Liver (tissue), 9 donors: ENCODE results near the gene WASL. TPM values are rescaled to one million over a fixed set of nuclear protein-coding genes. Genes with fewer than 3 reads are reported as not detected.
A peak's percentile ranks its signal among the peaks of the same experiment; 100 is the strongest.

Experiments used
- DNase-seq: peaks from one replicate; pipeline ENCODE4 v3.0.0-alpha.2; 2017; ENCODE audit warnings: low spot score
- H3K27ac ChIP-seq, 2 donors: one replicate each; pipeline ENCODE4 v1.7.0; 2013; ENCODE audit warnings: inconsistent platforms in 2 of 2, low read length in 2 of 2, control low read depth in 1 of 2, low read depth in 1 of 2, mild to moderate bottlenecking in 1 of 2
- H3K27me3 ChIP-seq, 4 donors: one replicate each; pipeline versions ENCODE4 v1.6.1 to v1.7.0; 2013; ENCODE audit warnings: low read length in 3 of 4, inconsistent platforms in 1 of 4, mild to moderate bottlenecking in 1 of 4, moderate library complexity in 1 of 4; ENCODE audit not compliant: control insufficient read depth in 4 of 4, insufficient read depth in 4 of 4
- H3K36me3 ChIP-seq, 4 donors: one replicate each; pipeline versions ENCODE4 v1.6.1 to v1.7.0; 2013; ENCODE audit warnings: low read length in 3 of 4, mild to moderate bottlenecking in 3 of 4, low read depth in 1 of 4, moderate library complexity in 1 of 4; ENCODE audit not compliant: control insufficient read depth in 4 of 4, insufficient read depth in 3 of 4
- H3K4me1 ChIP-seq, 4 donors: one replicate each; pipeline versions ENCODE4 v1.6.1 to v1.7.0; 2013; ENCODE audit warnings: low read length in 3 of 4, mild to moderate bottlenecking in 3 of 4, moderate library complexity in 1 of 4; ENCODE audit not compliant: control insufficient read depth in 4 of 4, insufficient read depth in 4 of 4
- H3K4me3 ChIP-seq, 3 donors: one replicate each; pipeline versions ENCODE4 v1.6.1 to v1.7.0; 2013; ENCODE audit warnings: low read length in 3 of 3, control low read depth in 1 of 3, low read depth in 1 of 3, mild to moderate bottlenecking in 1 of 3
- H3K9ac ChIP-seq, 2 donors: one replicate each; pipeline ENCODE4 v1.7.0; 2013; ENCODE audit warnings: low read length in 2 of 2, mild to moderate bottlenecking in 2 of 2, moderate library complexity in 2 of 2, control low read depth in 1 of 2, low read depth in 1 of 2
- H3K9me3 ChIP-seq, 4 donors: one replicate each; pipeline versions ENCODE4 v1.6.1 to v1.7.0; 2013; ENCODE audit warnings: low read length in 3 of 4; ENCODE audit not compliant: control insufficient read depth in 4 of 4
- ATF3 ChIP-seq: IDR thresholded peaks from 2 replicates; pipeline ENCODE4 v1.6.1; 2016; ENCODE audit warnings: antibody characterized with exemption
- CTCF ChIP-seq: fragments of 150-350 bp; IDR thresholded peaks from 2 replicates; pipeline ENCODE4 v1.5.1; 2017; ENCODE audit warnings: improper control_type of control experiment, low read depth, low read length; ENCODE audit not compliant: missing input control
- FOXA1 ChIP-seq: IDR thresholded peaks from 2 replicates; pipeline ENCODE4 v1.6.1; 2016; ENCODE audit warnings: antibody characterized with exemption
- FOXA2 ChIP-seq: IDR thresholded peaks from 2 replicates; pipeline ENCODE4 v1.6.1; 2016; ENCODE audit warnings: antibody characterized with exemption
- GABPA ChIP-seq, 2 donors: IDR thresholded peaks in 1 of 2; conservative IDR thresholded peaks in 1 of 2; 2 replicates each; pipeline ENCODE4 v1.6.1; 2016; ENCODE audit warnings: antibody characterized with exemption in 2 of 2, mild to moderate bottlenecking in 1 of 2, moderate library complexity in 1 of 2
- HNF4A ChIP-seq, 2 donors: conservative IDR thresholded peaks; 2 replicates each; pipeline ENCODE4 v1.6.1; 2016; ENCODE audit warnings: antibody characterized with exemption in 2 of 2, mild to moderate bottlenecking in 2 of 2
- HNF4G ChIP-seq: IDR thresholded peaks from 2 replicates; pipeline ENCODE4 v1.6.1; 2016; ENCODE audit warnings: antibody characterized with exemption
- JUND ChIP-seq, 2 donors: IDR thresholded peaks; 2 replicates each; pipeline ENCODE4 v1.6.1; 2016; ENCODE audit warnings: antibody characterized with exemption in 2 of 2
- MAX ChIP-seq: IDR thresholded peaks from 2 replicates; pipeline ENCODE4 v1.6.1; 2016; ENCODE audit warnings: antibody characterized with exemption
- NR2F2 ChIP-seq: IDR thresholded peaks from 2 replicates; pipeline ENCODE4 v1.6.1; 2016; ENCODE audit warnings: antibody characterized with exemption
- RAD21 ChIP-seq, 2 donors: IDR thresholded peaks; 2 replicates each; pipeline ENCODE4 v1.6.1; 2016; ENCODE audit warnings: antibody characterized with exemption in 2 of 2, mild to moderate bottlenecking in 2 of 2
- REST ChIP-seq: IDR thresholded peaks from 2 replicates; pipeline ENCODE4 v1.6.1; 2016; ENCODE audit warnings: antibody characterized with exemption, mild to moderate bottlenecking
- RXRA ChIP-seq, 2 donors: IDR thresholded peaks; 2 replicates each; pipeline ENCODE4 v1.6.1; 2017 to 2018; ENCODE audit warnings: antibody characterized with exemption in 2 of 2, mild to moderate bottlenecking in 1 of 2
- SP1 ChIP-seq: IDR thresholded peaks from 2 replicates; pipeline ENCODE4 v1.6.1; 2018; ENCODE audit warnings: antibody characterized with exemption, mild to moderate bottlenecking
- TAF1 ChIP-seq: conservative IDR thresholded peaks from 2 replicates; pipeline ENCODE4 v1.6.1; 2016; ENCODE audit warnings: antibody characterized with exemption, mild to moderate bottlenecking
- YY1 ChIP-seq: IDR thresholded peaks from 2 replicates; pipeline ENCODE4 v1.6.1; 2016; ENCODE audit warnings: antibody characterized with exemption, mild to moderate bottlenecking
- ZBTB33 ChIP-seq: IDR thresholded peaks from 2 replicates; pipeline ENCODE4 v1.6.1; 2016; ENCODE audit warnings: antibody characterized with exemption
- WGBS: extraction: QIAGEN DNeasy Blood & Tissue Kit; methylation state at CpG from one replicate; pipeline ENCODE4 v1.1.7; 2013; 5-methylcytosine and 5-hydroxymethylcytosine counted together
- polyA plus RNA-seq, 2 donors: library from polyadenylated mRNA; stranded (reverse) in 1 of 2; unstranded in 1 of 2; fragments of 200-250 nt in 1 of 2; fragments of >200 nt in 1 of 2; fragmentation: Nextera tagmentation in 1 of 2; extraction: Ambion mirVana in 1 of 2; gene quantifications; one replicate each; pipeline versions ENCODE4 v1.2.1 to v1.2.3, GENCODE V29; 2013 to 2015
- total RNA-seq, 2 donors: library from RNA; depleted of rRNA; stranded (reverse); fragments of >200 nt; gene quantifications; one replicate each; pipeline ENCODE4 v1.2.3, GENCODE V29; 2014
- donor health status: healthy.
- donor health status: healthy.
- donor health status: healthy.
- donor health status: healthy.
- donor health status: healthy.

Gene WASL
- total and polyA plus RNA-seq, 4 donors, result 12.9 to 20.7 (median 18.1) TPM

DNA sequence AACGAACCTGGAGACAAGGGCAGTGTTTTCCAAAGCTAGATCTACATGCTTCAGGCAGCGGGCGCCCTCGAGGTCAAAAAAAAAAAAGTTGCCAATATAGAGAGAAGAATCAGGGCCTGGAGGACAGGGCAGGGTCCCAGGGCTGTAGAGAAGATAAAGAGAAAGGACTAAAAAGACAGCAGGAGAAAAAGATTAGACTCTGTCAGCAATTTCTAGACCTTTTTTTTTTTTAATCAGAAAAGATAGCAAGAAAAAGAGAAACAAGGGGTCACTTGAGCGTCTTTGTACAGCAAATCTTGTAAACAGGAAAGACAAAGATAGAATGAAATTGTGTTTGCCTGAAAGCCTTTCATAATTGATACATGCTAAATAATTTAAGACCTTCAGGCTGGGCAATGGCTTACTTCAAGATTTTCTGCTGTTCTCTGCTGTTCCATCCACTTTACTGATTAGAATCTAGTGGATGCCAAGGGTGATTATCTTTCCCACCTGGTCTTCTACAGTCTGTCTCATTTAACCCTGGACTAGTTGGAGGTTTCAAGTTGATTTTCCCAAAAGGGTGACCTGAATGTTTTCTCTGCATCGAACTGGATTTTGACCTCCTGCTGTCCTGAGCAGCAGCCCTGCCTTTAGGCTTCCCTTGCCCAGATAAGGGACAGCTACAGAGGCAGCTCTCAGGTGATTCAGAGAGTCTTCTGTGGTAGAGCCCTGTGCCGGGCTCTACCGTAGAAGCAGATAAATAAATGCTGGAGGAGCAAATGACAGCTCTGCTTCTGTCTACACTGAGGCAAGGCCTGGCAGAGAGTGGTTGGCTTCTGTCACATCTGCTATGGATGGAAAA lies 88.1 kb downstream of the WASL start:
- no peak for DNase-seq
- Histone ChIP-seq H3K9me3 (no peaks in the 10 kb centered on the region), H3K36me3 (no peaks in the 10 kb centered on the region), H3K4me1 (peaks cover 7 to 17% (median 14%) of the 10 kb centered on the region in 4 donors), H3K27me3 (no peaks in the 10 kb centered on the region), H3K27ac (no peak overlapping the region), H3K4me3 (no peak overlapping the region), H3K9ac (no peak overlapping the region)
- no peak for TF ChIP-seq SP1
- no peak for TF ChIP-seq RAD21 (IDR thresholded peaks at IDR 0.05)
- TF ChIP-seq HNF4G, result no peak
- no peak for TF ChIP-seq FOXA1
- TF ChIP-seq MAX, result no peak
- no peak for TF ChIP-seq YY1
- TF ChIP-seq NR2F2, result peak; percentile 37
- no peak for TF ChIP-seq REST
- TF ChIP-seq CTCF, result no peak
- peak; percentile 29 to 34 for TF ChIP-seq HNF4A (conservative IDR thresholded peaks at IDR 0.05)
- no peak for TF ChIP-seq JUND (IDR thresholded peaks at IDR 0.05)
- no peak for TF ChIP-seq ATF3
- TF ChIP-seq FOXA2, result no peak
- no peak for TF ChIP-seq GABPA (IDR thresholded peaks at IDR 0.05 in 1 of 2, conservative IDR thresholded peaks at IDR 0.05 in 1 of 2)
- peak in 1 of 2 donors; percentile 22 for TF ChIP-seq RXRA (IDR thresholded peaks at IDR 0.05)
- no peak for TF ChIP-seq ZBTB33
- no peak for TF ChIP-seq TAF1
- WGBS, result 44% methylated on average over 8 of the region's 8 CpGs
